ENCODE results near the gene FSCN2.
A peak's percentile ranks its signal among the peaks of the same experiment; 100 is the strongest.

Gene FSCN2, protein sequence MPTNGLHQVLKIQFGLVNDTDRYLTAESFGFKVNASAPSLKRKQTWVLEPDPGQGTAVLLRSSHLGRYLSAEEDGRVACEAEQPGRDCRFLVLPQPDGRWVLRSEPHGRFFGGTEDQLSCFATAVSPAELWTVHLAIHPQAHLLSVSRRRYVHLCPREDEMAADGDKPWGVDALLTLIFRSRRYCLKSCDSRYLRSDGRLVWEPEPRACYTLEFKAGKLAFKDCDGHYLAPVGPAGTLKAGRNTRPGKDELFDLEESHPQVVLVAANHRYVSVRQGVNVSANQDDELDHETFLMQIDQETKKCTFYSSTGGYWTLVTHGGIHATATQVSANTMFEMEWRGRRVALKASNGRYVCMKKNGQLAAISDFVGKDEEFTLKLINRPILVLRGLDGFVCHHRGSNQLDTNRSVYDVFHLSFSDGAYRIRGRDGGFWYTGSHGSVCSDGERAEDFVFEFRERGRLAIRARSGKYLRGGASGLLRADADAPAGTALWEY

GRCh38 chr17:81527591-81528383, at the start of gene FSCN2:
TSS of gene FSCN2 (plus strand) at chr17:81528377. CDS start at chr17:81528532, 155 bp downstream.
- DNase-seq (ENCODE audit: low read depth, low spot score) = no peak

DNA sequence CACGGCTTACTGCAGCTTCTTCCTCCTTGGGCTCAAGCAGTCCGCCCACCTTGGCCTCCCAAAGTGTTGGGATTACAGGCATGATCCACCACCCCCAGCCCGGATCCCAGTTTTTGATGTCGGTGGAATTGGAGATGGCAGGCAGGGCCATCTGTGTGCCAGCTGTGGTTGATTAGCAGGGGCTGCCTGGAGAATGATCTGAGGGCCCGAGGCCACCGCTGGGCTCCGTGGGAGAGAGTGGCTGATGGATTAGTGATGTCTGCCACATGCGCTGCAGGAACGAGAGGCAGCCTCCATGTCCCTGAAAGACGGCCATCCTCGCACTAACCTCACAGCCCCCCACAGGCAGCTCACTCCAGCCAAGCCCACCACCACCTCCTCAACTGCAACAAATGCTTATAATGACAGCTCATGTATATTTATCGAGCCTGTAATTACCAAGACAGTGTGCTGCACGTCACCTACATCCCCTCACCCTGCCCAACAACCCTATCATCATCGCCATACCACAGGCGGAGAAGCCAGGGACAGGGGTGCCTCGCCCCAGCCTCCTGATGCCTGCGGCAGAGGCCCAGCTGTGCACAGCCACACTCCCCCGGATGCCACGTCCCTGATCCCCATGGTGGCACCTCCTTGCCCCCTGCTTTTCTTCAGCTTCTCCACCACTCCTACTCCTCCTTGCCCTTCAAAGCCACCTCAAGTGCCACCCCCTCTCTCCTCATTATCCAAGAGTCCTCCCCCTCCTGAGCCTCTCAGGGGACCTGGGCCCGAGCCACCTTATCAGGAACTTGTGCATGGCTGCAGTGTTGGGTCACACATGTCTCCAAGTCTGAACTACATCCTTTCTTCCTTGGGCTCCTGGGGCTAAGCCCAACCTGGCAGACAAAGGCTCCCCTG, 48.8 kb upstream of the FSCN2 start:
- no peak for DNase-seq (ENCODE audit: low read depth, low spot score)

- no peak for DNase-seq (ENCODE audit: low read depth, low spot score)
These were observed 47.8 kb upstream of the FSCN2 start for GRCh38 chr17:81480140-81481072.

DNA sequence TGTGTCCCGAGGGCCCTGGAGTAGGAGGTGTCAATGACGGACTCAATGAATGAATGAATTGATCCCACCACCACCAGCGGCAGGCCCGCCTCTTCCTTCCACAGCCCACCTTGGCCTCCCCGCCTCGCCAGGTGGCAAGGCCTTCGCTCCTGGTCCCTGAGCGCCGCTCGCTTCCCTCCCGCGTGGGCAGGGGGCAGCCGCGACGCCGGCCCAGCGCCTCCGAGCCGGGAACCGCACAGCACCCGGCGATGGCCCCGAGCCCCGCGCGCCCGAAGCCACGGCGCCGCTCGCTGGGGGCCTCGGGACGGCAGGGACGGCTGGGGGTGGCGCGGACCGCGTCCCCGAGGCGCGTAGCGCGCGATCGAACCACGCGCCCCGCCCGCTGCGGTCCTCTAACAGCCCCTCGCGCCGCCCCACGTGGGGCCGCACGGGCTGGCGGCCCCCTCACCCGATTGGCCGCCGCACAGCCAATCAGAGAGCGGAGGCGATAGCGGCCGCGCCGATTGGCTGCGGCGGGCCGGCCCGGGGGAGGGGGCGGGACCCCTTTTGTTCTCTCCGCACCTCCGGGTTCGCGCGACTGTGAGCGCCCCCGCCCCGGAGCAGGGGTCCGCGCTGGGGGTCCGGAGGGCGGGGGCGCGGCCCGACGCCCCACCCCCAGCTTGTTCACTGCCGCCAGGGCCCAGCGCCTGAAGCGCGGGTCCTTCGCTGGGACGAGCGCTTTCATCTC, 46.9 kb upstream of the FSCN2 start:
- peak; percentile 23 for DNase-seq (ENCODE audit: low read depth, low spot score)

GRCh38 chr17:81481815-81482505, 46.2 kb upstream of the FSCN2 start:
- no peak for DNase-seq (ENCODE audit: low read depth, low spot score)

- no peak for DNase-seq (ENCODE audit: low read depth, low spot score)
These were observed 45.5 kb upstream of the FSCN2 start for GRCh38 chr17:81482673-81483072.

GRCh38 chr17:81483085-81483861, 44.9 kb upstream of the FSCN2 start:
- DNase-seq (ENCODE audit: low read depth, low spot score) = no peak

- no peak for DNase-seq (ENCODE audit: low read depth, low spot score)
These were observed 44.3 kb upstream of the FSCN2 start for GRCh38 chr17:81483862-81484194.

GRCh38 chr17:81484195-81484979, 43.8 kb upstream of the FSCN2 start:
- DNase-seq (ENCODE audit: low read depth, low spot score) = peak; percentile 70

DNA sequence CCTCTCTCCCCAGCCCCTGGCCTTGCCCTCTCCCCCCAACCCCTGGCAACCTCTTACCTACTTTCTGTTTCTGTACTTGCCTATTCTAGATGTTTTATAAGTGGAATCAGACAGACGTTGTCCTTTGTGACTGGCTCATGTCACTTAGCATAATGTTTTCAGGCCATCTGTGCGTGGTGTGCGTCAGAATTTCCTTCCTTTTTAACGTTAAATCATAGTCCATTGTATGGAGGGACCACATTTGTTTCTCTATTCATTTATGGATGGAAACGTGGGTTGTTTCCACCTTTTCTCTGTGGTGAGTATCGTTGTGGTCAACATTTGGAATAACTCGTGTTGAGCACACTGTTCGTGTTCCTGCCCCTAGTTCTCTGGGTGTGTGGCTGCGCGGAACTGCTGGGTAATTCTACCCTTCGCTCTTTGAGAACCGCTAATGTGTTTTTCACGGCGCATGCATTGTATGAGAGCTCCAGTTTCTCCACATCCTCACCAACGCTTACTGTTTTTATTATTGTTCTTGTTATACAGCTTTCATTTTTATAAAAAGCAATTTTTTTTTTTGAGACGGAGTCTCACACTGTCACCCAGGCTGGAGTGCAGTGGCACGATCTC, 41.9 kb upstream of the FSCN2 start:
- no peak for DNase-seq (ENCODE audit: low read depth, low spot score)

DNA sequence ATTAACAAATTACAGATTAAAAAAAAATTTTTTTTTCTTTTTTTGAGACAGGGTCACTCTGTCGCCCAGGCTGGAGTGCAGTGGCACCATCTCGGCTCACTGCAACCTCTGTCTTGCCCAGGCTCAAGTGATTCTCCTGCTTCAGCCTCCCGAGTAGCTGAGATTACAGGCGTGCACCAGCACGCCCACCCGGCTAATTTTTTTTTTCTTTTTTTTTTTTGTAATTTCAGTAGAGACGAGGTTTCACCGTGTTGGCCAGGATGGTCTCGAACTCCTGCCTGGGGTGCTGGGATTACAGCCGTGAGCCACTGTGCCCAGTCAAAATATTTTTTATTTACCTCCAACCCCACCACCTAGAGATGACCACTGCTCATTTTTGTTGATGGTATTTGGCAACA, 41.1 kb upstream of the FSCN2 start:
- no peak for DNase-seq (ENCODE audit: low read depth, low spot score)

DNA sequence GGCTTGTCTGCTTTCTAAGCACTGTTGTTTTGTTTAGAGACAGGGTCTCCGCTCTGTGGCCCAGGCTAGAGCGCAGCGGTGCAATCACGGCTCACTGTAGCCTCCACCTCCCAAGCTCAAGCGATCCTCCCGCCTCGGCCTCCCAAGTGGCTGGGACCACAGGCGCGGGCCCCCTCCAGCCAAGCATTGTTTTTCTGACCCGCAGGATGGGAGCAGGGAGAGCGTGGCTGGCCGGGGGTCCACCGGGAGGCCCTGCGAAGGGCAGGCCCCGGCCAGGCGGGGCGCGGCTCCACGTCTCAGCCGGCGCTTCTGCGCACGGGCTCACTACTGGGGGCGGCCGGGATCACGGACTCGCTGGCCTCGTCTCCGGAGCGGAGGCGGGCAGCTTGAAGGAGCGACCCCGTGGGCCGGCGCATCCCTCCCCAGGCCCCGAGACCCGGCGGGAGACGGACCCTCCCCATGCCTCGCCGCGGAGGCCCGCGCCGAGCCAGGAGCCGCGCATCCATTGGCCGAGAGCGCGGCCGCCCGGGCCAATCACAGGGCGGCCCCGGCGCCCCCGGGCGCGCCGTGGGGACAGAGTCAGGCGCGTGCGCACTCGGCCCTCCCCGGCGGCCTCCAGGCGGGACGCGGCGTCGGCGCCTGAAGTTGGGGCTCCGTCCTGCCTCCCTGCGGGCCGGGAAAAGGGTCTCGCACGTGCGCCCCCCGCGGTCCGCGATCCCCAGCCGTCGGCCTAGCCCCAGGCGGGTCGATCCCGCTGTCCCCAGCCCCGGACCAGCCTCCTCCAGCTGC, 40.5 kb upstream of the FSCN2 start:
- DNase-seq (ENCODE audit: low read depth, low spot score) = peak; percentile 58

DNA sequence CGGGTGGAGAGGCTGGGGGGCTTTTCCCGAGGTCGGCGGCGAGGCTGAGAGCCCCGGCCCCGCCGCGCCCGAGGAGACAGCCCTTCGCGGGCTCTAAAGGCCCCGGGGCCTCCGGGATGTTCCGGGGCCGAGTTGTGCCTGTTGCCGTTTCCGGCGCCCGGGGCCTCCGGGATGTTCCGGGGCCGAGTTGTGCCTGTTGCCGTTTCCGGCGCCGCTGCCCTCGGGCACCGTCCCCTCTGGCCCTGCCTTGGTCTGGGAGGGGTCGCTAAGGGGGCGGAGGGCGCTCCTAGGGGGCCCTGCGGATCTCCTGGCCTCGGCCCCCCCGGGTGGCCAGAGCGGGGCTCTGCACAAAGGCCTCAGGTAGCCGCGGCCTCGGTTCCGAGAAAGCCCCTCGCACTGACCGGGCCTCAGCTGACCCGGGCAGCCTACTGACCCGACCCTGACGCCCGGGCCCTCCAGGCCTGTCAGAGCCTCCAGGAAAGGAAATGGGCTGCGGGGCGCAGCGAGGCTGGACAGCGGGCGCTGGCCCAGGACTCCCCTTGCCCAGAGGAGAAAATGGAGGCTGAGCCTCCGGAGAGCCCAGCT, 39.8 kb upstream of the FSCN2 start:
- no peak for DNase-seq (ENCODE audit: low read depth, low spot score)

DNA sequence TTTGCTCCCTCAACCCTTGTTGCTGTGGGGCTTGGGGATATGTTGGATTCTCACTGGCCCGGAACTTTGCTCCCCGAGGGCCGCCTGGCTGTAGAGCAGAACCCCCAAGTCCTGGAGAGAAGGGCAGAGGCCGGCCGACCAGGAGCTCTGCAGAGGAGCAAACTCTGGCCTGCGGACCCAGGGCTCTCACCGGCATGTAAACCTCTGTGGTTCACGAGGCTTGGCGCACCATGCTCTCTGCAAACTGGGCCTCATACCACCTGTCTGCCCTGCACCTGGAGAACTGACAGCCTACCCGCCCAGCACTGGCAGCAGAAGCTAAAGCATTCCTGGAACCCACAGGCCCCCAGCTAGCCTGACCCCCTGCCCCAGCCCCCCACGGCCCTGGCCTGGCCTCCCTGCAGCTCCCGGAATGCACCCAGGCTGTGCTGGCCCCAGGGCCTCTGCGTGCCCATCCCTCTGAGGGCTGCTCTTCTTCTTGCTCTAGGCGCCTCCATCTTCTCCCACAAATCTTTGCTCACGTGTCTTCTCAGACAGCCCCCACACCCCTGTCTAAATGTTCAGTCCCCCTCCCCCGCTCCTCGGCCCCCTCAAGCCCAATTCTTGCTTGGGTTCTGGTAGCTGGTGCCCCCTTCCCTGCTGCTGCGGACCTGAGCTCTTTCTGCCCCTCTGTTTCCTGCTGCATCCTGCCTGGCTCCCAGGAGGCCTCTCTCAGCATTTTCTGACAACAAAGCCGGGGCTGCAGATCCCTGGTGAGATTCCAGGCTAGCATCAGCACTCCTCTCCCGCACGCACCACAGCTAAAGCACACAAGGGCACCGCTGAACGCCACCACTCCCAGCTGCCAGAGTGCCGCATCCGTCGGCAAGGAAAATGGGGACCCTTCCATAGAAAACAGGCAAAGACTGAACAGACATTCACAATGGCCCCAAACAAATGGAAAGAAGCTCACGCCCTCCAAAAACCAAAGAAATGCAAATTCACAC, 38.9 kb upstream of the FSCN2 start:
- DNase-seq (ENCODE audit: low read depth, low spot score) = no peak
